Lower lobe of right lung (tissue), 2 donors: Measurements from ENCODE around the gene SESN1. TPM values are rescaled to one million over a fixed set of nuclear protein-coding genes. Genes with fewer than 3 reads are reported as not detected.

ENCODE experiments used
- ATAC-seq, 2 donors: fragments of 200-7000 bp; cut with Tn5 transposase; one replicate each; pipeline ENCODE4 v1.9.1; 2020 to 2022; ENCODE audit warnings: mild to moderate bottlenecking in 2 of 2, moderate library complexity in 2 of 2
- DNase-seq: peaks from one replicate; pipeline ENCODE4 v3.0.0-alpha.2; 2020
- H3K27ac ChIP-seq: fragments of 200-600 bp; one replicate; pipeline ENCODE4 v1.8.0; 2022
- H3K27me3 ChIP-seq: fragments of 200-600 bp; one replicate; pipeline ENCODE4 v1.8.0; 2022; ENCODE audit warnings: low read depth
- H3K36me3 ChIP-seq: fragments of 200-600 bp; one replicate; pipeline ENCODE4 v1.8.0; 2022; ENCODE audit warnings: mild to moderate bottlenecking
- H3K4me1 ChIP-seq: fragments of 200-600 bp; one replicate; pipeline ENCODE4 v1.8.0; 2022
- H3K4me3 ChIP-seq: fragments of 200-600 bp; one replicate; pipeline ENCODE4 v1.8.0; 2022; ENCODE audit warnings: mild to moderate bottlenecking
- H3K9me3 ChIP-seq: fragments of 200-600 bp; one replicate; pipeline ENCODE4 v1.8.0; 2022
- CTCF ChIP-seq: fragments of 200-600 bp; IDR thresholded peaks from one replicate; pipeline ENCODE4 v1.8.0; 2022; ENCODE audit warnings: antibody characterized with exemption, mild to moderate bottlenecking
- intact Hi-C: fragments of 100-400 bp; cut with DNase I; formaldehyde crosslinking; loops from one replicate; pipeline ENCODE4 v1.11.0; 2022
- total RNA-seq: library from RNA; stranded (reverse); fragmentation: NEBNext Ultra II Directional; extraction: Animal tissue kit (Norgen Biotek cat#: 25700); gene quantifications from one replicate; pipeline ENCODE4 v1.2.1, GENCODE V29; 2021
- donor health status: DM: no; HTN: yes; CAD: no; lungs with severe emphysema.

The SESN1 gene
- total RNA-seq, 1 donor from 2014 or later, result 37.9 TPM

- ATAC-seq (peak; percentile 23 to 68), DNase-seq (peak; percentile 57)
- H3K4me3 ChIP-seq, result no peak overlapping the region
- no peaks in the 10 kb centered on the region for H3K27me3 ChIP-seq
- peak overlapping the region; percentile 13 for H3K27ac ChIP-seq
- intact Hi-C loops, result no loop called here
- H3K4me1 ChIP-seq, result peaks cover 9% of the 10 kb centered on the region
- H3K9me3 ChIP-seq, result no peaks in the 10 kb centered on the region
- no peaks in the 10 kb centered on the region for H3K36me3 ChIP-seq
- no peak for TF ChIP-seq CTCF
Measured at GRCh38 chr6:108966855-108967755, 127.5 kb downstream of the SESN1 start.

GRCh38 chr6:108966251-108966650 is 128.4 kb downstream of the SESN1 start:
- intact Hi-C loops, result no loop called here
- no peaks in the 10 kb centered on the region for H3K36me3 ChIP-seq
- DNase-seq, result no peak
- H3K27me3 ChIP-seq, result no peaks in the 10 kb centered on the region
- no peak for ATAC-seq
- H3K9me3 ChIP-seq, result no peaks in the 10 kb centered on the region
- no peak for TF ChIP-seq CTCF
- no peak overlapping the region for H3K4me3 ChIP-seq
- peaks cover 9% of the 10 kb centered on the region for H3K4me1 ChIP-seq
- H3K27ac ChIP-seq, result no peak overlapping the region

- H3K36me3 ChIP-seq, result no peaks in the 10 kb centered on the region
- H3K27me3 ChIP-seq, result no peaks in the 10 kb centered on the region
- no peak overlapping the region for H3K27ac ChIP-seq
- no peak overlapping the region for H3K4me3 ChIP-seq
- intact Hi-C loops, result no loop called here
- peaks cover 5% of the 10 kb centered on the region for H3K4me1 ChIP-seq
- ATAC-seq, result no peak
- TF ChIP-seq CTCF, result no peak
- no peak for DNase-seq
- H3K9me3 ChIP-seq, result no peaks in the 10 kb centered on the region
Measured at GRCh38 chr6:108961985-108962384, 132.7 kb downstream of the SESN1 start.

- no peak overlapping the region for H3K27ac ChIP-seq
- DNase-seq, result no peak
- H3K4me1 ChIP-seq, result no peaks in the 10 kb centered on the region
- no peaks in the 10 kb centered on the region for H3K36me3 ChIP-seq
- no peaks in the 10 kb centered on the region for H3K27me3 ChIP-seq
- no peak for ATAC-seq
- H3K9me3 ChIP-seq, result no peaks in the 10 kb centered on the region
- TF ChIP-seq CTCF, result no peak
- intact Hi-C loops, result no loop called here
- no peak overlapping the region for H3K4me3 ChIP-seq
Measured at GRCh38 chr6:108961077-108961476, 133.6 kb downstream of the SESN1 start.

- intact Hi-C loops, result no loop called here
- no peaks in the 10 kb centered on the region for H3K27me3 ChIP-seq
- DNase-seq, result no peak
- no peak overlapping the region for H3K27ac ChIP-seq
- no peak overlapping the region for H3K4me3 ChIP-seq
- no peak for TF ChIP-seq CTCF
- ATAC-seq, result no peak
- no peaks in the 10 kb centered on the region for H3K36me3 ChIP-seq
- H3K4me1 ChIP-seq, result no peaks in the 10 kb centered on the region
- H3K9me3 ChIP-seq, result no peaks in the 10 kb centered on the region
Measured at GRCh38 chr6:108960601-108961000, 134.0 kb downstream of the SESN1 start.
